A673 (cell line): ENCODE results near the gene LPP.

Experiments
- CTCF ChIP-seq: fragments of 300-800, 200-600 bp; sonication (generic); conservative IDR thresholded peaks from 2 replicates; pipeline ENCODE4 v1.5.1; 2017; ENCODE audit warnings: low read depth, mild to moderate bottlenecking, antibody characterized with exemption, low read length, moderate library complexity, mixed read lengths
- EZH2 ChIP-seq: fragments of 200-600 bp; sonication (generic); IDR thresholded peaks from 2 replicates; pipeline ENCODE4 v1.6.1; 2017; ENCODE audit warnings: borderline replicate concordance, low read depth, mild to moderate bottlenecking, mixed read lengths, antibody characterized with exemption, low read length; ENCODE audit not compliant: poor library complexity, severe bottlenecking

DNA sequence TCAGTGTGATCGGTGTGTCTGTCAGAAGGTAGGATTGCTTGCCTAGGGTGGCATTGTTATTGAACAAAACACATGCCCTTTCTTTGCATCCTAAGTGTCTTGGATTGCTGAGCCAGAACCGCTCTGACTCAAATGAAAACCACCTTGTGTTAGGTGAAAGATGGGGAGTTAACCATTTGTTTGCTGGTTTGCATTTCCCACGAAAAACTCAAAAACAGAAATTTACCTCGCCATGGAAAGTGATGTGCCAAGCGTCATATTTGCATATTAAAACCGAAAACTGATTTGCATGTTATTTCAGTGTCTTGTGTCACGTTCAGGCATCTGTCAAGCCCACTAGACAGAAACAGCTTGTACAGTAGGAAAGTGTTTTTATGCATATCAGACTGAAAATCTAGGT lies 543.2 kb downstream of the LPP start:
- no peak for TF ChIP-seq CTCF
- no peak for TF ChIP-seq EZH2
